GM20431 (cell line): ENCODE results near the gene TYW1.
"Not testable (repeated sequence)": the region's sequence is repeated elsewhere in the genome, so short reads cannot be mapped to it uniquely, and the experiment has no call there.

ENCODE experiments used
- in situ Hi-C: fragments of 300-500 bp; cut with MseI, MboI; formaldehyde crosslinking; loops from one replicate; pipeline ENCODE4 v1.15.0; 2020; ENCODE audit warnings: low sequenced_read_pairs; ENCODE audit not compliant: unreplicated experiment

TYW1 gene

GRCh38 chr7:67182956-67183750 lies 186.5 kb downstream of the TYW1 start:
- in situ Hi-C loops: not testable (repeated sequence)

- in situ Hi-C loops: not testable (repeated sequence)
Observed at GRCh38 chr7:67184912-67185659, 188.5 kb downstream of the TYW1 start.

- in situ Hi-C loops: not testable (repeated sequence)
Observed at GRCh38 chr7:67185660-67186129, 189.1 kb downstream of the TYW1 start.

GRCh38 chr7:67189160-67189559 lies 192.5 kb downstream of the TYW1 start:
- in situ Hi-C loops: not testable (repeated sequence)

GRCh38 chr7:67189801-67190465 lies 193.3 kb downstream of the TYW1 start:
- in situ Hi-C loops: not testable (repeated sequence)

GRCh38 chr7:67191002-67191720 lies 194.5 kb downstream of the TYW1 start:
- in situ Hi-C loops: not testable (repeated sequence)

GRCh38 chr7:67192123-67192702 lies 195.6 kb downstream of the TYW1 start:
- in situ Hi-C loops: not testable (repeated sequence)

- in situ Hi-C loops: not testable (repeated sequence)
Observed at GRCh38 chr7:67192889-67193613, 196.4 kb downstream of the TYW1 start.

- in situ Hi-C loops: not testable (repeated sequence)
Observed at GRCh38 chr7:67196176-67196575, 199.5 kb downstream of the TYW1 start.

- in situ Hi-C loops: not testable (repeated sequence)
Observed at GRCh38 chr7:67198865-67199526, 202.4 kb downstream of the TYW1 start.

GRCh38 chr7:67205772-67206171 lies 209.1 kb downstream of the TYW1 start:
- in situ Hi-C loops: not testable (repeated sequence)

GRCh38 chr7:67206452-67206851 lies 209.8 kb downstream of the TYW1 start:
- in situ Hi-C loops: no loop called here

- in situ Hi-C loops: not testable (repeated sequence)
Observed at GRCh38 chr7:67208656-67209055, 212.0 kb downstream of the TYW1 start.

- in situ Hi-C loops: no loop called here
Observed at GRCh38 chr7:67209256-67209655, 212.6 kb downstream of the TYW1 start.

GRCh38 chr7:67210567-67210966 lies 213.9 kb downstream of the TYW1 start:
- in situ Hi-C loops: no loop called here

GRCh38 chr7:67211650-67212330 lies 215.2 kb downstream of the TYW1 start:
- in situ Hi-C loops: not testable (repeated sequence)

GRCh38 chr7:67213038-67213437 lies 216.4 kb downstream of the TYW1 start:
- in situ Hi-C loops: not testable (repeated sequence)

- in situ Hi-C loops: not testable (repeated sequence)
Observed at GRCh38 chr7:67223551-67223950, 226.9 kb downstream of the TYW1 start.
